HG03095 (cell line): ENCODE results near the gene MTR.

Source experiments
- ATAC-seq: cut with Tn5 transposase; IDR thresholded peaks from one replicate; pipeline ENCODE4 v1.9.1; 2021; ENCODE audit warnings: moderate library complexity; ENCODE audit not compliant: unreplicated experiment

The MTR gene

GRCh38 chr1:236774926-236775325, 20.2 kb upstream of the MTR start:
- no peak for ATAC-seq

GRCh38 chr1:236779312-236779711, 15.8 kb upstream of the MTR start:
- no peak for ATAC-seq

- no peak for ATAC-seq
These were observed 9.6 kb upstream of the MTR start for GRCh38 chr1:236785477-236785876.

DNA sequence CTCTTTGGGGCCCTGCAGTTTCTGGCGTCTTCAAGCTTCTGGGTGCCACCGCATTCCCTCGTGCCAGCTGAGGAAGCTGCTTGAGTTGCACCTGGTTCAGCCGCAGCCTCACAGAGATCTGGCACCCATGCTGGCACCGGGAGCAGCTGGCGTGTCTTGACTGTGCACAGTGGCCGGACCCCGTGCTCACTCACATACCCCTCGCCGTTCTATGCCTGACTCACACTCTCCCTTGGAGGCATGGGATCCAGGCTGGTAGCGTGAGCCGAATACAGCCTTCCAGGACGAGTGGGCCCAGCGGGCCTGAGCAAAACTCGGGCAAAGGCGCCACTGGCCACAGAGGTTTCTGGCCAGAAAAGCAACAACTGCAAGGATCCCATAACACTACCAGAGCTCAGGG, 8.6 kb upstream of the MTR start:
- ATAC-seq: no peak

- no peak for ATAC-seq
These were observed 482 bp upstream of the MTR start for GRCh38 chr1:236794585-236795034.

- peak; percentile 36 for ATAC-seq
These were observed 920 bp downstream of the MTR start for GRCh38 chr1:236795757-236796667.

- ATAC-seq: no peak
These were observed 3.9 kb downstream of the MTR start for GRCh38 chr1:236799001-236799400.

- no peak for ATAC-seq
These were observed 5.0 kb downstream of the MTR start for GRCh38 chr1:236800002-236800620.

GRCh38 chr1:236800623-236801022, 5.5 kb downstream of the MTR start:
- ATAC-seq: no peak

- no peak for ATAC-seq
These were observed 7.2 kb downstream of the MTR start for GRCh38 chr1:236802264-236802663.

DNA sequence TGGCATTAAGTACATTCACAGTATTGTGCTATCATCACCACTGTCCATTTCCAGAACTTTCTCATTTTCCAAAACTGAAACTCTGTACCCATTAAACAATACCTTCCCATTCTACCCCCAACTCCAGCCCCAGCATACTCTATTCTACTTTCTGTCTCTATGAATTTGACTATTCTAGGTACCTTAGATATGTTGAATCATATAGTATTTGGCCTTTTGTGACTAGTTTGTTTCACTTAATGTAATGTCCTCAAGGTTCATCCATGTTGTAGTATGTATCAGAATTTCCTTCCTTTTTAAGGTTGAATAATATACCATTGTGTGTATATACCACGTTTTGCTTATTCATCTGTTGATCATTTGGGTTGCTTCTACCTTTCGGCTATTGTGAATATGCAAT, 11.5 kb downstream of the MTR start:
- ATAC-seq: no peak

- no peak for ATAC-seq
These were observed 12.9 kb downstream of the MTR start for GRCh38 chr1:236808005-236808404.

DNA sequence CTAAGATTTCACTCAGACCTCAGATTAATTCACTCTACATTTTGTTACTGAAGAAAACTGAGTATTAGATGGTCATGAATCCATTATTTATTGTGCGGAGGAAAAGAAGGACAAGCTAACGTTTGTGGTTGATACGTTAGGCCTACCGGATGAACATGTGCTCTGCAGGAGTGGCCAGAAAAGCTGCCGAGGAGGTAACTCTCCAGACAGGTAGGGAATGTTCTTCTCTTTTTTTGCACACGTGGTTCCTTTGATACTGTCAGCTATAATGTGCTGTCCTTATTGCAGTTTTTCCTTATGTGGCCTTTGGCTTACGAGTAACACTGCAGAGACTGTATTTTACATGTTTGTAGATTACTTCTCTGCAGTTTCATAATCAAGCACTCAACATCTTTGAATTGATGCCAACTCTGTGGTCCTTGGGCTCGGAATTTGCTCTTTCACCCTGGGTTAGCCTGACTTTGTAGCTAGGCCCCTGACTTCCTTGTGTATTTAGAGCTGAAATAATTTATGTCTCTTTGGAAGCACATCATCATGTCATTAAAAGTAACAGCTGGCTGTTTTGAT, 13.6 kb downstream of the MTR start:
- ATAC-seq: no peak

- no peak for ATAC-seq
These were observed 14.1 kb downstream of the MTR start for GRCh38 chr1:236809148-236809547.

DNA sequence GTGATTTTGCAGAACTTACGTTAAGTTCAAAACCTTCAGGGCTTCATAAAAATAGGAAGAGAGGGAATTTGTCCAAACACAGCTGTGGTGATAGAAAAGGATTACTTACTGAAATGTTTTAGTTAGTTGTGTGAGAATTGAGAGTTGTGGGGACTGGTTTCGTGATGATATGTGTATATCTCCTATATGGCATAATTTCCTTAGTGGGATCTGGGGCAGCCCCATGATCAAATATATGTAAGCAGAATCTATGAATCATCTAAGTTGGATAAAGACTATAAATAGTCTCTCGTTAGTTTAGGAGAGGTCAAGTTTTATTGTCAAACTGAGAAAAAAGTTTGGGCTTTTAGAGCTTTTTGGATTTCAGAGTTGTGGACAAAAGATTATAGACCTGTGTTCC, 14.9 kb downstream of the MTR start:
- no peak for ATAC-seq

DNA sequence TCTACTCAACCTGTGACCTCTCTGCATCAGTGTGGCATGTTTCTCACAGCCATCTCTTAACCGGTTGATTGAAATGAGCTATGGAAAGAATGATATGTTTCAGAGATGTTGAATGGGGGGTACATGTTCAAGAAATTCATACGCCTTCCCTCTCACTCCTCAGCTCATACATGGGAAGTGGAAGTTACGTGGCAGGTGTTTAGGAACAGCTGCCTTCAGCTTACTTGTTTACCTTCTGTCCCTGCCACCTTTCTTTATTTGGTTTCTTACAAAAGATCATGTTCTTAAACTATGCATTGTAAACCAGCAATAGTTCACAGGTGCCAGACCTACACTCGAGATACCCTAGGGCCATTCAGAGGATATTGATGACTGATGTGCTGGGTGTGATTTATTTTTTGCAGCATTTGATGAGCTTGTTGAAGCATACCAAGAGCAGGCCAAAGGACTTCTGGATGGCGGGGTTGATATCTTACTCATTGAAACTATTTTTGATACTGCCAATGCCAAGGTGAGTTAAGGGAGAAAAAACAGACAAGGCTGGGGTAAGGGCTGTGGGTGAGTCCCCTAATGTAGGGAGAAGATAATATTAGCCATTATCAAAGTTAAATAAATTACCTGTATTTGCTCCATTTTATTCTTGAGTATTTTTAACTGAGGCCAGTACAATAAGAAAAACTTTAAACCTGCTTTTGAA, 17.4 kb downstream of the MTR start:
- no peak for ATAC-seq

DNA sequence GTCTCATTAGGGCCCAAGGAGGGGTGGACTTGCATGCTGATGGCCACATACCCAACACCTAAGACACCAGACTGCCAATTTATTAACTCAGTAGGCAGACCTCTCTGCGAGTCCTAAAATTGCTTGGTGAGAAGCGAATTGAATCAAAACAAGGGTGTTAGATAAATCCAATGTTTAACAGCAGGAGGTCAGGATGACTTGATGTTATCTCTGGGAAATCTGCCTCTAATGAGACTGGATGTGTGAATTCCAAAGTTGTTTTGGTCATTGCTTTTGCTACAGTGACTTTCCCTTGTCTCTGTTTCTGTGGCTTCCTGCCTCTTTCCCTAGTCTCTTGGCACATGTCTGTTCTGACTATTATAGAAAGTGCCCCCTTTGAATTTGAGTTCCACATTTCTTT, 20.8 kb downstream of the MTR start:
- no peak for ATAC-seq

DNA sequence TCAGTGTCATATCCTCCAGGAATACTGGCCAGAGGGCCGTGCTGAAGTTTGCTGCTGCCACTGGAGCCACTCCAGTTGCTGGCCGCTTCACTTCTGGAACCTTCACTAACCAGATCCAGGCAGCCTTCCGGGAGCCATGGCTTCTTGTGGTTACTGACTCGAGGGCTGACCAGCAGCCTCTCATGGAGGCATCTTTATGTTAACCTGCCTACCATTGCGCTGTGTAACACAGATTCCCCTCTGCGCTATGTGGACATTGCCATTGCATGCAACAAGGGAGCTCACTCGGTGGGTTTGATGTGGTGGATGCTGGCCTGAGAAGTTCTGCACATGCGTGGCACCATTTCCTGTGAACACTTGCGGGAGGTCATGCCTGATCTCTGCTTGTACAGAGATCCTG, 24.8 kb downstream of the MTR start:
- ATAC-seq: no peak

GRCh38 chr1:236821091-236821627, 26.1 kb downstream of the MTR start:
- ATAC-seq: no peak

- no peak for ATAC-seq
These were observed 28.5 kb downstream of the MTR start for GRCh38 chr1:236823559-236823958.

- no peak for ATAC-seq
These were observed 34.0 kb downstream of the MTR start for GRCh38 chr1:236829085-236829484.
